Measurements from ENCODE around the gene DNAH10.
A peak's percentile ranks its signal among the peaks of the same experiment; 100 is the strongest.

DNAH10 gene

DNA sequence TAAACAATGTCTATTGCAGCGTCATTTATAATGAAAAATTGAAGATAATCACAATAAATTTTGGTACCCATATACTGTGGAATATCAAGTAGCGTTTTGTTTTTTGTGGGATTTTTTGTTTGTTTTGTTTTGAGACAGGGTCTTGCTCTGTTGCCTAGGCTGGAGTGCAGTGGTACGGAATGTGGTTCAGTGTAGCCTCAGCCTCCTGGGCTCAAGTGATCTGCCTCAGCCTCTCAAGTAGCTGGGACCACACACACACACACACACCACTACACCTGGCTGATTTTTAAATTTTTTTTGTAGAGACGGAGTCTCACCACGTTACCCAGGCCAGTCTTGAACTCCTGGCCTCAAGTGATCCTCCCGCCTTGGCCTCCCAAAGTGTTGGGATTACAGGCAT is 217.5 kb downstream of the DNAH10 start:
- TF ChIP-seq ZNF565 (CRISPR knock-in tag; conservative IDR thresholded peaks at IDR 0.05; ENCODE audit: low read depth) = no peak
- TF ChIP-seq, protein P1, sequence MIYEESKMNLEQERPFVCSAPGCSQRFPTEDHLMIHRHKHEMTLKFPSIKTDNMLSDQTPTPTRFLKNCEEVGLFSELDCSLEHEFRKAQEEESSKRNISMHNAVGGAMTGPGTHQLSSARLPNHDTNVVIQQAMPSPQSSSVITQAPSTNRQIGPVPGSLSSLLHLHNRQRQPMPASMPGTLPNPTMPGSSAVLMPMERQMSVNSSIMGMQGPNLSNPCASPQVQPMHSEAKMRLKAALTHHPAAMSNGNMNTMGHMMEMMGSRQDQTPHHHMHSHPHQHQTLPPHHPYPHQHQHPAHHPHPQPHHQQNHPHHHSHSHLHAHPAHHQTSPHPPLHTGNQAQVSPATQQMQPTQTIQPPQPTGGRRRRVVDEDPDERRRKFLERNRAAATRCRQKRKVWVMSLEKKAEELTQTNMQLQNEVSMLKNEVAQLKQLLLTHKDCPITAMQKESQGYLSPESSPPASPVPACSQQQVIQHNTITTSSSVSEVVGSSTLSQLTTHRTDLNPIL (CRISPR knock-in tag; IDR thresholded peaks at IDR 0.05; ENCODE audit: low read depth) = no peak
- TF ChIP-seq ZNF8 (CRISPR knock-in tag; IDR thresholded peaks at IDR 0.05) = no peak
- TF ChIP-seq, protein P2, sequence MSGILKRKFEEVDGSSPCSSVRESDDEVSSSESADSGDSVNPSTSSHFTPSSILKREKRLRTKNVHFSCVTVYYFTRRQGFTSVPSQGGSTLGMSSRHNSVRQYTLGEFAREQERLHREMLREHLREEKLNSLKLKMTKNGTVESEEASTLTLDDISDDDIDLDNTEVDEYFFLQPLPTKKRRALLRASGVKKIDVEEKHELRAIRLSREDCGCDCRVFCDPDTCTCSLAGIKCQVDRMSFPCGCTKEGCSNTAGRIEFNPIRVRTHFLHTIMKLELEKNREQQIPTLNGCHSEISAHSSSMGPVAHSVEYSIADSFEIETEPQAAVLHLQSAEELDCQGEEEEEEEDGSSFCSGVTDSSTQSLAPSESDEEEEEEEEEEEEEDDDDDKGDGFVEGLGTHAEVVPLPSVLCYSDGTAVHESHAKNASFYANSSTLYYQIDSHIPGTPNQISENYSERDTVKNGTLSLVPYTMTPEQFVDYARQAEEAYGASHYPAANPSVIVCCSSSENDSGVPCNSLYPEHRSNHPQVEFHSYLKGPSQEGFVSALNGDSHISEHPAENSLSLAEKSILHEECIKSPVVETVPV (CRISPR knock-in tag; IDR thresholded peaks at IDR 0.05) = no peak
- no peak for TF ChIP-seq PPARA (CRISPR knock-in tag; IDR thresholded peaks at IDR 0.05; ENCODE audit: borderline replicate concordance)
- TF ChIP-seq, protein P3, sequence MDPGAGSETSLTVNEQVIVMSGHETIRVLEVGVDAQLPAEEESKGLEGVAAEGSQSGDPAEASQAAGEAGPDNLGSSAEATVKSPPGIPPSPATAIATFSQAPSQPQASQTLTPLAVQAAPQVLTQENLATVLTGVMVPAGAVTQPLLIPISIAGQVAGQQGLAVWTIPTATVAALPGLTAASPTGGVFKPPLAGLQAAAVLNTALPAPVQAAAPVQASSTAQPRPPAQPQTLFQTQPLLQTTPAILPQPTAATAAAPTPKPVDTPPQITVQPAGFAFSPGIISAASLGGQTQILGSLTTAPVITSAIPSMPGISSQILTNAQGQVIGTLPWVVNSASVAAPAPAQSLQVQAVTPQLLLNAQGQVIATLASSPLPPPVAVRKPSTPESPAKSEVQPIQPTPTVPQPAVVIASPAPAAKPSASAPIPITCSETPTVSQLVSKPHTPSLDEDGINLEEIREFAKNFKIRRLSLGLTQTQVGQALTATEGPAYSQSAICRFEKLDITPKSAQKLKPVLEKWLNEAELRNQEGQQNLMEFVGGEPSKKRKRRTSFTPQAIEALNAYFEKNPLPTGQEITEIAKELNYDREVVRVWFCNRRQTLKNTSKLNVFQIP (CRISPR knock-in tag; IDR thresholded peaks at IDR 0.05; ENCODE audit: borderline replicate concordance, low read depth) = no peak
- TF ChIP-seq ZC3H10 (CRISPR knock-in tag; IDR thresholded peaks at IDR 0.05) = no peak
- no peak for TF ChIP-seq CSDC2 (CRISPR knock-in tag; IDR thresholded peaks at IDR 0.05)
- no peak for TF ChIP-seq OSR1 (CRISPR knock-in tag; IDR thresholded peaks at IDR 0.05)
- TF ChIP-seq ARNTL (CRISPR knock-in tag; IDR thresholded peaks at IDR 0.05; ENCODE audit: borderline replicate concordance, low read depth) = no peak
- TF ChIP-seq GLIS3 (CRISPR knock-in tag; IDR thresholded peaks at IDR 0.05) = no peak
- TF ChIP-seq TOX (CRISPR knock-in tag; IDR thresholded peaks at IDR 0.05; ENCODE audit: borderline replicate concordance) = no peak
- TF ChIP-seq SNAI2 (CRISPR knock-in tag; IDR thresholded peaks at IDR 0.05) = no peak
- TF ChIP-seq ESRRG (CRISPR knock-in tag; IDR thresholded peaks at IDR 0.05) = no peak
- no peak for ATAC-seq

DNA sequence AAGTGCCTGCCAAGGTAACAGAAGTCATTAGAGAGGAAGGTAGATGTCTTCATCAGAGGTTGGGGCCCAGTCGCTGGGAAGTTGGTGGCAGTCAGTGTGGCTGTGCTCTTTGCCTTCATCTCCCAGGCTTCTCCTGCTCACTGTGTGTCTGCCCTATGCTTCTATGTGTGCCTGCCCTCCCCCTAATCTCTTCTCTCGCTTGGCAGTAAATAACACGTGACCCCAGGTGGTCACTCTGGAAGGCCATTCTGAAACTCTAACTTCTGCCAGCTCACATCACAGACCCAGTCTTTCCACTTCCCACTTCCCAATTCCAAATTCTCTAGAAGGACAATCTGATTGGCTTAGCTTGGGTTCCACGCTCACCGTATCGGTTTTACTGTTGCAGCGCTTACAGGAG is 220.2 kb downstream of the DNAH10 start:
- TF ChIP-seq ZNF565 (CRISPR knock-in tag; conservative IDR thresholded peaks at IDR 0.05; ENCODE audit: low read depth) (no peak), ZNF8 (CRISPR knock-in tag; IDR thresholded peaks at IDR 0.05) (no peak), ISL1 (CRISPR knock-in tag; IDR thresholded peaks at IDR 0.05) (no peak), CSDC2 (CRISPR knock-in tag; IDR thresholded peaks at IDR 0.05) (no peak), BACH2 (CRISPR knock-in tag; IDR thresholded peaks at IDR 0.05; ENCODE audit: borderline replicate concordance) (no peak), ZC3H10 (CRISPR knock-in tag; IDR thresholded peaks at IDR 0.05) (no peak), GLIS3 (CRISPR knock-in tag; IDR thresholded peaks at IDR 0.05) (no peak), TOX (CRISPR knock-in tag; IDR thresholded peaks at IDR 0.05; ENCODE audit: borderline replicate concordance) (no peak), OSR1 (CRISPR knock-in tag; IDR thresholded peaks at IDR 0.05) (no peak), SNAI2 (CRISPR knock-in tag; IDR thresholded peaks at IDR 0.05) (no peak)
- TF ChIP-seq, protein P4, sequence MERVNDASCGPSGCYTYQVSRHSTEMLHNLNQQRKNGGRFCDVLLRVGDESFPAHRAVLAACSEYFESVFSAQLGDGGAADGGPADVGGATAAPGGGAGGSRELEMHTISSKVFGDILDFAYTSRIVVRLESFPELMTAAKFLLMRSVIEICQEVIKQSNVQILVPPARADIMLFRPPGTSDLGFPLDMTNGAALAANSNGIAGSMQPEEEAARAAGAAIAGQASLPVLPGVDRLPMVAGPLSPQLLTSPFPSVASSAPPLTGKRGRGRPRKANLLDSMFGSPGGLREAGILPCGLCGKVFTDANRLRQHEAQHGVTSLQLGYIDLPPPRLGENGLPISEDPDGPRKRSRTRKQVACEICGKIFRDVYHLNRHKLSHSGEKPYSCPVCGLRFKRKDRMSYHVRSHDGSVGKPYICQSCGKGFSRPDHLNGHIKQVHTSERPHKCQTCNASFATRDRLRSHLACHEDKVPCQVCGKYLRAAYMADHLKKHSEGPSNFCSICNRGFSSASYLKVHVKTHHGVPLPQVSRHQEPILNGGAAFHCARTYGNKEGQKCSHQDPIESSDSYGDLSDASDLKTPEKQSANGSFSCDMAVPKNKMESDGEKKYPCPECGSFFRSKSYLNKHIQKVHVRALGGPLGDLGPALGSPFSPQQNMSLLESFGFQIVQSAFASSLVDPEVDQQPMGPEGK (CRISPR knock-in tag; IDR thresholded peaks at IDR 0.05; ENCODE audit: borderline replicate concordance) = no peak
- TF ChIP-seq, protein P3 (CRISPR knock-in tag; IDR thresholded peaks at IDR 0.05; ENCODE audit: borderline replicate concordance, low read depth) = no peak
- no peak for ATAC-seq

DNA sequence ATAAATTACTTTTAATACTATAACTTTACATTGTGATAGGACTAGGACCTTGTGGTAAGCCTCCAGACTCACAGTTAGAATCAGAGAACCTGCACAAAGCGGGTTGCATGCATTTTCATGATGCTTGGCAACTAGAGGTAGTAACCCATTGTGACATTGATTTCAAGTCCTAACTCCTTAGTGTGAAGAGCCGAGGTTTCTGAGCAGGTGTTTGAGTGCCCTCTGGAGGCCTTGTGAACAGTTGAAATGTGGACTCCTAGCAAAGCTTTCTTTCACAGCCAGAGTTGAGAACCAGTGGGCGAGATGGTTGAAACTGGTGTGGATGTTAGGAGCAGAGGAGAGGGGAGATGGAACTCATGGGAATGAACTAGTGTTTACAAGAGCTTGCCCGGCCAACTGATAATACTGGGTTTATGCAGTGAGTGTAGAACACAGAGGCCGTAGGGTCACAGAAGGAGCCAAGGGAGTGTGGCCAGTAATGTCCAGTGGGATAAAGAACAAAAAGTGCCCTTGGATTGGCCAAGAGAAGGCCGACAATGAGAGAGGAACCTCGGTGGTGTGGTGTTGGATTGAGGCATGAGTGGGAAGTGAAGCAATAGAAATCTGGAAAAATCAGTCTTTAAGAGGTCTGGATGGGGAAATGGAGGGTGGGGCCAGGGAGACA is 221.9 kb downstream of the DNAH10 start:
- TF ChIP-seq ESRRG (CRISPR knock-in tag; IDR thresholded peaks at IDR 0.05) (no peak), ISL1 (CRISPR knock-in tag; IDR thresholded peaks at IDR 0.05) (no peak), ZFP30 (CRISPR knock-in tag; IDR thresholded peaks at IDR 0.05) (no peak), OSR1 (CRISPR knock-in tag; IDR thresholded peaks at IDR 0.05) (no peak), ZNF565 (CRISPR knock-in tag; conservative IDR thresholded peaks at IDR 0.05; ENCODE audit: low read depth) (no peak), PPARA (CRISPR knock-in tag; IDR thresholded peaks at IDR 0.05; ENCODE audit: borderline replicate concordance) (no peak), ZNF70 (CRISPR knock-in tag; IDR thresholded peaks at IDR 0.05) (no peak), TCF4 (CRISPR knock-in tag; IDR thresholded peaks at IDR 0.05; ENCODE audit: borderline replicate concordance) (no peak), BACH2 (CRISPR knock-in tag; IDR thresholded peaks at IDR 0.05; ENCODE audit: borderline replicate concordance) (no peak), ZNF8 (CRISPR knock-in tag; IDR thresholded peaks at IDR 0.05) (no peak)
- TF ChIP-seq, protein P5, sequence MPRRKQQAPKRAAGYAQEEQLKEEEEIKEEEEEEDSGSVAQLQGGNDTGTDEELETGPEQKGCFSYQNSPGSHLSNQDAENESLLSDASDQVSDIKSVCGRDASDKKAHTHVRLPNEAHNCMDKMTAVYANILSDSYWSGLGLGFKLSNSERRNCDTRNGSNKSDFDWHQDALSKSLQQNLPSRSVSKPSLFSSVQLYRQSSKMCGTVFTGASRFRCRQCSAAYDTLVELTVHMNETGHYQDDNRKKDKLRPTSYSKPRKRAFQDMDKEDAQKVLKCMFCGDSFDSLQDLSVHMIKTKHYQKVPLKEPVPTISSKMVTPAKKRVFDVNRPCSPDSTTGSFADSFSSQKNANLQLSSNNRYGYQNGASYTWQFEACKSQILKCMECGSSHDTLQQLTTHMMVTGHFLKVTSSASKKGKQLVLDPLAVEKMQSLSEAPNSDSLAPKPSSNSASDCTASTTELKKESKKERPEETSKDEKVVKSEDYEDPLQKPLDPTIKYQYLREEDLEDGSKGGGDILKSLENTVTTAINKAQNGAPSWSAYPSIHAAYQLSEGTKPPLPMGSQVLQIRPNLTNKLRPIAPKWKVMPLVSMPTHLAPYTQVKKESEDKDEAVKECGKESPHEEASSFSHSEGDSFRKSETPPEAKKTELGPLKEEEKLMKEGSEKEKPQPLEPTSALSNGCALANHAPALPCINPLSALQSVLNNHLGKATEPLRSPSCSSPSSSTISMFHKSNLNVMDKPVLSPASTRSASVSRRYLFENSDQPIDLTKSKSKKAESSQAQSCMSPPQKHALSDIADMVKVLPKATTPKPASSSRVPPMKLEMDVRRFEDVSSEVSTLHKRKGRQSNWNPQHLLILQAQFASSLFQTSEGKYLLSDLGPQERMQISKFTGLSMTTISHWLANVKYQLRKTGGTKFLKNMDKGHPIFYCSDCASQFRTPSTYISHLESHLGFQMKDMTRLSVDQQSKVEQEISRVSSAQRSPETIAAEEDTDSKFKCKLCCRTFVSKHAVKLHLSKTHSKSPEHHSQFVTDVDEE (CRISPR knock-in tag; IDR thresholded peaks at IDR 0.05) = no peak

More for the DNA sequence above, 221.9 kb downstream of the DNAH10 start:
- peak; percentile 95 for ATAC-seq
